Stimulated activated CD8-positive, alpha-beta memory T cell treated with anti-CD3 and anti-CD28 coated beads, Interleukin-7, amount 100 ng/mL, for 24 hours (primary cell): ENCODE results near the gene NEDD4L.
"Not testable (repeated sequence)": the region's sequence is repeated elsewhere in the genome, so short reads cannot be mapped to it uniquely, and the experiment has no call there.

Experiments used
- DNase-seq: peaks from one replicate; pipeline ENCODE4 v3.0.0-alpha.2; 2020; ENCODE audit warnings: low read depth

NEDD4L gene

GRCh38 chr18:58266291-58266690, 222.3 kb downstream of the NEDD4L start:
- DNase-seq, result no peak

- no peak for DNase-seq
Measured at GRCh38 chr18:58267493-58267892, 223.5 kb downstream of the NEDD4L start.

- no peak for DNase-seq
Measured at GRCh38 chr18:58268849-58269248, 224.8 kb downstream of the NEDD4L start.

- no peak for DNase-seq
Measured at GRCh38 chr18:58269931-58270330, 225.9 kb downstream of the NEDD4L start.

- no peak for DNase-seq
Measured at GRCh38 chr18:58270396-58270795, 226.4 kb downstream of the NEDD4L start.

- no peak for DNase-seq
Measured at GRCh38 chr18:58271770-58272169, 227.7 kb downstream of the NEDD4L start.

- DNase-seq, result no peak
Measured at GRCh38 chr18:58272209-58272608, 228.2 kb downstream of the NEDD4L start.

GRCh38 chr18:58272779-58273435, 228.9 kb downstream of the NEDD4L start:
- DNase-seq, result no peak

DNA sequence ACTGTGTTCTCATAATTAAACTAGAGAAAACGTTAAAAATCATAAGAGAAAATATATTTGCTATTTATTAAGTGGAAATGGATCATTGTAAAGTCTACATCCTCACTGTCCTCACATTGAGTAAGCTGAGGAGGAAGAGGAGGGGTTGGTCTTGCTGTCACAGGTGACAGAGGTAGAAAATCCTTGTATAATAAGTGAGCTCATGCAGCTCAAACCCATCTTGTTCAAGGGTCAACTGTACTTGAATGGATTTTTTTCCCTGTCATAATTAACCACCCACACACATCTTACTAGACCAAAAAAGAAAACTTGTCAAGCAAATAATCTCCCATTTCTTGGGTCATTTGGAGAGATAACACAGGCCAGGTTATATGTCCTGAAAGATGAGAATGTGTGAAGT, 231.2 kb downstream of the NEDD4L start:
- DNase-seq, result no peak

DNA sequence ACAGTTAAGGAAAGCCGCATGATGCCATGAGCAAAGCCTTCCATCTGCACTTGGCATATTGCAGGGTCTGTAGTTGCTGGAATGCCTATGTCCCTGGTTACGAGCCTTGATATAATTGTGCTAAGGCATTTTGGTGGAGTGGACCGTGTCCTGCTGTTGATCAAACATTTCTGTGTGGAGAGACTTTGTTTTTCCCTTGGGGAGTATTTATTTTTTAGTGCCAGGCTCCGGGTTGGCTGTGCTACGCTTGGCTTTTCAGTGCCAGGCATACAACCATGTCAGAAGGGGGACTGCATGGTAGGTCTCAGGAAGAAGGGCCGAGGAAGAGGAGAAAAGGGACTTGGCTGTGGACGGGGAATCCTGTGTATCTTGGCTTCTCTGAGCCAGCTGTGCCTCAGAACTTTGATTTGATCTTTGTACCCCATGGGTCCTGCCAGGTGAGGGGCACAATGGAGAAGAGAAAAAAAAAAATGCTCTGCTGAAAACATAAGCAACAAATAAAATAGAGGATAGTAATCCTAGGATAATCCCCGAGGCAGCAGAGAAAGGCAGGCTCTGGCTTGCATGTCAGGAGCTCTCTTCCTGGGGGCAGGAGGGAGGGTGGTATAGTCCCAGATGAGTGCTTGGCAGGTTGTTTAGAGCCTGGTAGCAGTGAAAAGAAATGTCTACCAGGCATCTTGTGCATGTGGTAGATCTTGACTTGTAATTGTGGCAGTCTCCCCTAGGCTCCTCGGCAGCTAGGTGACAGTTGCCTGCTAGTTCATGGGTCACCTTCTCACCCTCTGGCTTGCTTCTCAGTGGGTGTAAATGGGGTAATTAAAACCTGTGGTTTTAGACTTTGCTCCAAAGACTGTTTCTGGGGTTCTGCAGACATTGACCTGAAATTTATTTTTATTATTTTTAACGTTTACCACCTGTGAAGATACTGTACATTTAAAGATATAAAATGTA, 233.0 kb downstream of the NEDD4L start:
- DNase-seq, result no peak

GRCh38 chr18:58279504-58280175, 235.6 kb downstream of the NEDD4L start:
- no peak for DNase-seq

DNA sequence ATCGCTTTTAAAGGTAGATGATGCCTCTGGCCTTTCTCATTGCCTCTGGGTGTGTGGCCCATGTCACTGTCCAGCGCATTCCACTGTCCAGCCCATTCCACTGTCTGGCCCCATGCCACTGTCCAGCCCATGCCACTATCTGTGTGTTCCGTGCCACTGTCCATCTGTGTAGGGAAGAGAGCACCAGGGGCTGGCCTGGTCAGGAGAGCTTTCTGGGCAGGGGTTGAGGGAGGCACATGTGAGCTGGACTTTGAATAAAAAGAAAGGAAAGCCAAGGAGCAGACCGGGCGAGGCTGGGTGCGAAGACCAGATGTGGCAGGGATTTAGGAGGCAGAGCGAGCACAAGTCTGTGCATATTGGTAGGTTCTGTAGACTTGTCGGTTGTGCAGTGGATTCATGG, 236.2 kb downstream of the NEDD4L start:
- no peak for DNase-seq

- not testable (repeated sequence) for DNase-seq
Measured at GRCh38 chr18:58282872-58283271, 238.8 kb downstream of the NEDD4L start.

GRCh38 chr18:58284699-58285448, 240.8 kb downstream of the NEDD4L start:
- no peak for DNase-seq

GRCh38 chr18:58285449-58286130, 241.6 kb downstream of the NEDD4L start:
- DNase-seq, result no peak

GRCh38 chr18:58286632-58287352, 242.8 kb downstream of the NEDD4L start:
- no peak for DNase-seq

GRCh38 chr18:58287353-58288274, 243.6 kb downstream of the NEDD4L start:
- no peak for DNase-seq

GRCh38 chr18:58288921-58289797, 245.1 kb downstream of the NEDD4L start:
- no peak for DNase-seq
